GM23338 (cell line): Measurements from ENCODE around the gene POLE.

Source experiments
- EZH2phosphoT487 ChIP-seq: fragments of 200-600 bp; sonication (generic); IDR thresholded peaks from one replicate; pipeline ENCODE4 v1.8.1; 2018; ENCODE audit warnings: antibody characterized with exemption; ENCODE audit not compliant: unreplicated experiment
- TF ChIP-seq, protein P1 (sequence below), 2 experiments: fragments of 200-600 bp in 1 of 2; sonication (generic) in 1 of 2; conservative IDR thresholded peaks; 2 replicates each; pipeline versions ENCODE4 v1.5.1 to v1.6.1; 2016 to 2017; ENCODE audit warnings: antibody characterized with exemption in 2 of 2, low read depth in 2 of 2, mild to moderate bottlenecking in 2 of 2, moderate library complexity in 1 of 2

DNA sequence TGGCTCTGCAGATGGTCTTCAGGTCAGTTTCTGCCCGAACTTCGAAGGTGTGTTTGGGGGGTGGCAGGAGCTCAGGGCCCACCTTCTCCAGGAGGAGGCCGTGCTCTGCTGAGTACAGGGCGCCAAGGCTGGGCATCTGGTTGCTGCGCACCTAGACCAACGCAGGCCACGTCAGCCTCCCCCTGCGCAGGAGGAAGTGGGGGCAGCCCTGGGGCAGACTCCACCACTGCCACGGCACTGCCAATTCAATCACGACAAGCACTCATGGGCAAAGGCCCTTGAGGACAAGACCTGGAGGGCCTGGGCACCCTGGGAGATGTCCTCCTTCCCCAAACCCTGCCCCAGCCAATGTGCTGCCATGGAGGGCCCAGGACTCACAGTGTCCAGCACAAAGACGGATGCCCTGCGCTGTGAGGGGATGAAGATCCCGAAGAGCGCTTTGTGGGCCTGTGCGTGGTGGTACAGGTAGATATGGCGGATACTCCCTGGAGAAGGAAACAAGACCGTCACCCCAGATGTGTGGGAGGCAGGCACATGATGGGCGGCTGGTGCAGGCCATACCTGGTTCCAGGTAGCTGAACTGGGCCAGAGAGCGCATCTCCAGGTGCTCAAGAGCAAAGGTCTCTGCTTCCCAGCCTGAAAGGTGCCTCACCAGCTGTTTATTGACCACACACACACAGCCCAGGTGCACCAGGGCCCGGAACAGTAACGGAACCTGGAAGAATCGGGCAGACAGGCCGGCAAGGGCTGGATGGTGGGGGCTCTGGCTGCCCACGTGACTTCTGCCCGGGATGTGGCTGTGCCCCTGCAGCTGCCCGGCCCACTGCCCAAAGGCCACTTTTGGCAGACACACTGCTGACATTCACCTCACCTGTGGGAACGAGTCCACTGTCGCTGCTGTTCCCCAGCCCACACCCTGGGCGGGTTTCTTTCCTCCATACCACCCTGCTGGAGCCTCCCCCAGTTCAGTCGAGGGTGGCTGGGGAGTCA is 44.0 kb downstream of the POLE start:
- TF ChIP-seq EZH2phosphoT487, result no peak
- TF ChIP-seq, protein P1, sequence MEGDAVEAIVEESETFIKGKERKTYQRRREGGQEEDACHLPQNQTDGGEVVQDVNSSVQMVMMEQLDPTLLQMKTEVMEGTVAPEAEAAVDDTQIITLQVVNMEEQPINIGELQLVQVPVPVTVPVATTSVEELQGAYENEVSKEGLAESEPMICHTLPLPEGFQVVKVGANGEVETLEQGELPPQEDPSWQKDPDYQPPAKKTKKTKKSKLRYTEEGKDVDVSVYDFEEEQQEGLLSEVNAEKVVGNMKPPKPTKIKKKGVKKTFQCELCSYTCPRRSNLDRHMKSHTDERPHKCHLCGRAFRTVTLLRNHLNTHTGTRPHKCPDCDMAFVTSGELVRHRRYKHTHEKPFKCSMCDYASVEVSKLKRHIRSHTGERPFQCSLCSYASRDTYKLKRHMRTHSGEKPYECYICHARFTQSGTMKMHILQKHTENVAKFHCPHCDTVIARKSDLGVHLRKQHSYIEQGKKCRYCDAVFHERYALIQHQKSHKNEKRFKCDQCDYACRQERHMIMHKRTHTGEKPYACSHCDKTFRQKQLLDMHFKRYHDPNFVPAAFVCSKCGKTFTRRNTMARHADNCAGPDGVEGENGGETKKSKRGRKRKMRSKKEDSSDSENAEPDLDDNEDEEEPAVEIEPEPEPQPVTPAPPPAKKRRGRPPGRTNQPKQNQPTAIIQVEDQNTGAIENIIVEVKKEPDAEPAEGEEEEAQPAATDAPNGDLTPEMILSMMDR (conservative IDR thresholded peaks at IDR 0.05; ENCODE audit: low read depth in 2 of 2), result no peak
